HFF-Myc (cell line): ENCODE data around the gene MICAL2.

Source experiments
- DNase-seq: peaks from one replicate; pipeline ENCODE4 v3.0.0-alpha.2; 2011; ENCODE audit warnings: low read depth; ENCODE audit errors: extremely low read depth
- H3K4me3 ChIP-seq: replicated peaks from 2 replicates; pipeline ENCODE4 v1.5.1; 2011; ENCODE audit warnings: low read depth, mild to moderate bottlenecking, control low read depth, low read length
- TF ChIP-seq, protein P1 (sequence below): IDR thresholded peaks from 2 replicates; pipeline ENCODE4 v1.5.1; 2012; ENCODE audit warnings: mild to moderate bottlenecking, low read depth, low read length, control low read depth; ENCODE audit errors: missing control alignments

Gene MICAL2

DNA sequence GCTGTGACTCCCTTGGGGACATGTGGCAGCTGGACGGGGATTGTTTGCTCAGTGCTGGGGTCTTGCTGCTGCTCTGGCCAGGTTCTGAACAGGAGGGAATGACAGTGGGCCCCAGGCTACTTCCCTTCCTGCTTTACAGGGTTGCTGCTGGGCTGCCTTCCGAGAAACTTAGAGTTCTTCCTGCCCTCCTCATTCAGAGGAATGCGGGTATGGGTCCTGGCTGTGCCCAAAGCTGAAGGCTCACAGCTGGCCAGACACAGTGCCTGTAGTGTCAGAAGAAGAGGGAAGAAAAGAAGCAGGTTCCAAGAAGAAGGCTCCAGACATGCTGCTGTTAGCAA, 158.7 kb downstream of the MICAL2 start:
- TF ChIP-seq, protein P1, sequence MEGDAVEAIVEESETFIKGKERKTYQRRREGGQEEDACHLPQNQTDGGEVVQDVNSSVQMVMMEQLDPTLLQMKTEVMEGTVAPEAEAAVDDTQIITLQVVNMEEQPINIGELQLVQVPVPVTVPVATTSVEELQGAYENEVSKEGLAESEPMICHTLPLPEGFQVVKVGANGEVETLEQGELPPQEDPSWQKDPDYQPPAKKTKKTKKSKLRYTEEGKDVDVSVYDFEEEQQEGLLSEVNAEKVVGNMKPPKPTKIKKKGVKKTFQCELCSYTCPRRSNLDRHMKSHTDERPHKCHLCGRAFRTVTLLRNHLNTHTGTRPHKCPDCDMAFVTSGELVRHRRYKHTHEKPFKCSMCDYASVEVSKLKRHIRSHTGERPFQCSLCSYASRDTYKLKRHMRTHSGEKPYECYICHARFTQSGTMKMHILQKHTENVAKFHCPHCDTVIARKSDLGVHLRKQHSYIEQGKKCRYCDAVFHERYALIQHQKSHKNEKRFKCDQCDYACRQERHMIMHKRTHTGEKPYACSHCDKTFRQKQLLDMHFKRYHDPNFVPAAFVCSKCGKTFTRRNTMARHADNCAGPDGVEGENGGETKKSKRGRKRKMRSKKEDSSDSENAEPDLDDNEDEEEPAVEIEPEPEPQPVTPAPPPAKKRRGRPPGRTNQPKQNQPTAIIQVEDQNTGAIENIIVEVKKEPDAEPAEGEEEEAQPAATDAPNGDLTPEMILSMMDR, result no peak
- no peak overlapping the region for H3K4me3 ChIP-seq
- DNase-seq, result no peak

GRCh38 chr11:12269446-12270214, 159.2 kb downstream of the MICAL2 start:
- TF ChIP-seq, protein P1, result no peak
- no peak for DNase-seq
- no peak overlapping the region for H3K4me3 ChIP-seq

GRCh38 chr11:12270215-12270797, 159.9 kb downstream of the MICAL2 start:
- no peak for DNase-seq
- no peak overlapping the region for H3K4me3 ChIP-seq
- TF ChIP-seq, protein P1, result no peak

DNA sequence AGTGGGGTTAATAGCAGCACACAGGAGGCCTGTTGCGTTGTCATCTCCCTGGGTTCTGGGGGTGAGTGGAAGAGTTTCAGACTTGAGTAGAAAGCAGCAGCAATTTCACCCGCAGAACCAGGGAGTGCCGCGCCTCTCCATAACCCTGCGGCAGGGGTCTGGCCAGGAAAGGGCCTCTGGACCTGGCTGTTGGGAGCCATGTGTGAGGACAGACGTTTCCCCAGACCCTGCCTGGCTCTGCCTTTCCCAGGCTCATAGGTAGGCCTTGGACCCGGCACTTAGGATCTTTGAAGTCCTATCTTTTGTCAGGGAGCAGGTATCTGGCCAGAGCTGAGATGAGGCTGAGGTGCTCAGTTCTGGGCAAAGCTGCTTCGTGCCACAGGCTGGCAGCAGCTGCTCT, 160.4 kb downstream of the MICAL2 start:
- no peak for DNase-seq
- H3K4me3 ChIP-seq, result no peak overlapping the region
- TF ChIP-seq, protein P1, result no peak

DNA sequence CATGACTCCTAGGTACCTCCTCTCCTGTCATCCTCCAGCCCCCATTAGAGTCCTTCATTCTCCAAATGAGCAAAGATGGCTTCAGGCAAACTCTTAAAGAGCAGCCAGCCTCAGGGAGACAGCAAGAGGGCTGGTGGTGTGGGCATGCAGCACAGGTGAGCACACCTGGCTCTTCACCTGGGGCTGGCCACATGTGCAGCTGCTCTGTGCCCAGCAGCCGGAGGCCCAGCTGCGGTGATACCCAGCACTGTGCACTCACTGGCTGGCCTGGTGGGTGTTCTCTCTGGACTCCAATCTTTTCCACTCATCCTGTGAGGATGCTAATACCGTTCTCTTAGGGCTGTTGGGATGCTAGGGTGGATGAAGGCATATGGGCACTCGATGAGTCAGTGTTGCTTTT, 160.9 kb downstream of the MICAL2 start:
- DNase-seq, result no peak
- TF ChIP-seq, protein P1, result no peak
- H3K4me3 ChIP-seq, result no peak overlapping the region

DNA sequence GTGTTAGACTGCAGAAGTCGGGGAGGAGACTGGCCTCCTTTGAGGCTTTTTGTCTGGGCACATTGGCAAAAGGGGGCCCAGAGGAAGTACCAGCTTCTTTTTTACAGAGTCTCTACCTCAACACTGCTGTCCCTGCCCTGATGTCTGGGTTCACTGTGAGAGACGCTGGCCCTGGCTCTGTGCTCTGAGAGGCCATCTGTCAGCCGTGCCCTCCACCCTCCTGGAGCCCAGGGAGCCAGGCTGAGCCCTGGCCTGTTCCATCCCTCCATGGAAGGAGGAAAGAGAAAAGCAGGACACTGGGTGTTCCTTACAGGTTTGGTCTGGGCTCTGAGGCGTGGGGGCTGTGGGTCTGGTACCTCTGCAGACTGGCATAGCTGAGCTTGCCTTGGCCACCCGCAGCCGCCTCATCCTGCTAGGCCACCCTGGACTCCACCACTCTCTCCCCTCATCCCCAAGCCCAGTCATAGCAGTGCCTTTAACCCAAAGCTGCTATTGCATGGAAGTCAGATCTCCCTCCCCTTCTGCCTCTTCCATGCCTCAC, 161.5 kb downstream of the MICAL2 start:
- H3K4me3 ChIP-seq, result no peak overlapping the region
- DNase-seq, result no peak
- TF ChIP-seq, protein P1, result no peak
